HG03460 (cell line): ENCODE results near the gene GBP4.
"Not testable (repeated sequence)": the region's sequence is repeated elsewhere in the genome, so short reads cannot be mapped to it uniquely, and the experiment has no call there.

ENCODE experiments used
- ATAC-seq: cut with Tn5 transposase; IDR thresholded peaks from one replicate; pipeline ENCODE4 v1.9.1; 2021; ENCODE audit not compliant: unreplicated experiment

Gene GBP4, protein sequence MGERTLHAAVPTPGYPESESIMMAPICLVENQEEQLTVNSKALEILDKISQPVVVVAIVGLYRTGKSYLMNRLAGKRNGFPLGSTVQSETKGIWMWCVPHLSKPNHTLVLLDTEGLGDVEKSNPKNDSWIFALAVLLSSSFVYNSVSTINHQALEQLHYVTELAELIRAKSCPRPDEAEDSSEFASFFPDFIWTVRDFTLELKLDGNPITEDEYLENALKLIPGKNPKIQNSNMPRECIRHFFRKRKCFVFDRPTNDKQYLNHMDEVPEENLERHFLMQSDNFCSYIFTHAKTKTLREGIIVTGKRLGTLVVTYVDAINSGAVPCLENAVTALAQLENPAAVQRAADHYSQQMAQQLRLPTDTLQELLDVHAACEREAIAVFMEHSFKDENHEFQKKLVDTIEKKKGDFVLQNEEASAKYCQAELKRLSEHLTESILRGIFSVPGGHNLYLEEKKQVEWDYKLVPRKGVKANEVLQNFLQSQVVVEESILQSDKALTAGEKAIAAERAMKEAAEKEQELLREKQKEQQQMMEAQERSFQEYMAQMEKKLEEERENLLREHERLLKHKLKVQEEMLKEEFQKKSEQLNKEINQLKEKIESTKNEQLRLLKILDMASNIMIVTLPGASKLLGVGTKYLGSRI

DNA sequence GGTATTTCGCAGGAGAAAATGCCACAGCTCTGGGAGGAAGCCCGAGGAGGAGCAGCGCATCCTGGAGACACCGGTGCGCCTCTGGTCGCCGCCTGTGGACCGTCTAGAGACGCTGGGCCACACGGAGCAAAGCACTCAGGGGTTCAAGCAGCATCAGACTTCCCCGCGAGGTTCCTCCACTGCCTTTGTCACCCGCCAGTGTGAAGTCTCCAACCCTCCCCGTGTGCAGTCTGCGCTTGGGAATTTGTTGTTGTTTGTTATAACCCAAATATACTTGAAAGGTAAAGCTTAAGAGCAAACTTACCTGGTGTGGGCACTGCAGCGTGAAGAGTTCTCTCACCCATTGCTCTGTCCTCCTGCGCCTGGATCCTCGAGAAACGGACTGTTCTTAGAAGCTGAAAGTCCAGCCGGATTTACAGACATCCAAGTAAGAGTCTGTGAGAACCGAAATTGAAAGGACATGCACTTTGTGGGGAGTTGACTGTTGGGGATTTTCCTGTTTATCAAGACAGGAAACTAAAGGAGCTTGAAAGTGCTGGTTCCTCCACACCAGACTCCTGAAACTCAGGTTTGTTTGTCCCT is at the start of gene GBP4:
GBP4 (minus strand) TSS at position 452 of the 582 bp plus-strand sequence; CDS start at position 344, 108 bp downstream.
- peak; percentile 46 for ATAC-seq

DNA sequence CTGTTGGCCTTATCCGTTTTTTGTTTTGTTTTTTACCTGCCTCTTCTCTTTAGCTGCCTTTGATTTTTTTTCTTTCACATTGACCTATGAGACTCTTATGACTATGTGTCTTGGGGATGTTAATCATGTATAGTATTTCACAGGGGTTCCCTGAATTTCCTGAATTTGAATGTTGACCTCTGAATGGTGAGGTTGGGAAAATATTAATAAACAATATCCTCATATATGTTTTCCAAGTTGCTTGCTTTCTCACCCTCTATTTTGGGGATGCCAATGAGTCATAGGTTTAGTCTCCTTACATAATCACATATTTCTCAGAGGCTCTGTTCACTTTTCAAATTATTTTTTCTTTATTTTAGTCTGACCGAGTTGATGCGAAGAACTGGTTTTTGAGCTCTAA is 44.3 kb upstream of the GBP4 start:
- no peak for ATAC-seq

DNA sequence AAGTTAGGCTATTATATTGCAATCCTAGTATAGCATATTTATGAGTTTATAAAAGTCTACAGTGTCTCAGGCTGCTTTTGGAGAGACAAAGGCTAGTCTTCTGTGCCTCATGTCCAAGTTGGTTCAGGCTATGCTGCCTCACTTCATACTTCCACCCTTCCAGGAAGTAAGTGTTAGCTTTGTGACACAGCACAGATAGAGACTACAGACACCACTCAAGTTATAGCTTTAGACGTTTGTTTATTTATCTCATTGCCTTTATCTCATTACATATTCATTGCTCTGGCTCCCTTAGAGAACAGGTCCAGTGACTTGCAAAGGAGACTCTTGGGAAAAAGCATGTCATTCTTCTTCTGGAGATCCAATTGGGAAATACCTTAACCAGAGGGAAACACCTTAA is 22.6 kb upstream of the GBP4 start:
- ATAC-seq: no peak

DNA sequence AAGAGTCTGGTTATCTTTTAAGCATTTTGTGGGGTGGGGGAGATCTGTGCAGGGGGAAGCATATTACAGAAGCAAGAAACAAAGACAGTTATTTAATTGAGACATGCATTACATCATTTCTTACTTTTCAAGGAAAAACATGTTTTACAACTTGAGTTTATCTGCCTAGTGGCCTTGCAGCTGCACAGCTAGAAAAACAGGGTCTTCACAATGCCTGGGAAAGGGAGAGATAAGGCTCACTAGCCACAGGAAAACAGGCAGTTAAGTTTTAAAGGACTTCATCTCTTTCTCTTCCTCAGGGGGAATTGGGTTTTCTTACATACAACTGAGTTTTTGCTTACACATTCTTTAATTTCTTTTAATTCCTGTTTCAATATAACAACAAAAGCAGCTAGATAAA is 21.1 kb upstream of the GBP4 start:
- not testable (repeated sequence) for ATAC-seq

DNA sequence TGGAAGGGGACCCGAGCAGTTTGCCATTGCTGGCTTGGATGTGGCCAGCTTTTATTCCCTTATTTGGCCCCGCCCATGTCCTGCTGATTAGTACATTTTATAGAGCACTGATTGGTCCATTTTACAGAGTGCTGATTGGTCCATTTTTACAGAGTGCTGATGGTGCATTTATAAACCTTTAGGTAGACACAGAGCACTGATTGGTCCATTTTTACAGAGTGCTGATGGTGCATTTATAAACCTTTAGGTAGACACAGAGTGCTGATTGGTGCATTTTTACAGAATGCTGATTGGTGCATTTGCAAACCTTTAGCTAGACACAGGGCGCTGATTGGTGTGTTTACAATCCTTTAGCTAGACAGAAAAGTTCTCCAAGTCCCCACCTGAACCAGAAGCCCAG is 20.2 kb upstream of the GBP4 start:
- not testable (repeated sequence) for ATAC-seq

DNA sequence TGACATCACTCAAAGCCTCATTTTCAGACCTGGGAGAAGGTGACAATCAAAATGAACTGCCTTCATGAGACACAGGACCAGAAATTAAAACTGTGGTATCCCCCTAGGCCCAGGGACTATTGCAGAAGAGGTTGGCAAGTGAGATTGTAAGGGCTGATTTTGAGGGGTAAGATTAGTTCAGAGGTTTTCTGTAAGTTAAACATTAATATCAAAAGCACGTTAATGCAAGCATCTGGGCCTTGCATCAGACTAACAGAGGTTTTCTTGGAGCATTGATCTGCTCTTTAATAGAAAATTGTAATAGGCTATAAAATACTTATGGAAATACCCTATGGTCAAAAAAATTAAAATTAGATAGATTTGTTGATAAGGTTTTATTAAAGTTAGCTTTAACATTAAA is 14.6 kb upstream of the GBP4 start:
- ATAC-seq: no peak

DNA sequence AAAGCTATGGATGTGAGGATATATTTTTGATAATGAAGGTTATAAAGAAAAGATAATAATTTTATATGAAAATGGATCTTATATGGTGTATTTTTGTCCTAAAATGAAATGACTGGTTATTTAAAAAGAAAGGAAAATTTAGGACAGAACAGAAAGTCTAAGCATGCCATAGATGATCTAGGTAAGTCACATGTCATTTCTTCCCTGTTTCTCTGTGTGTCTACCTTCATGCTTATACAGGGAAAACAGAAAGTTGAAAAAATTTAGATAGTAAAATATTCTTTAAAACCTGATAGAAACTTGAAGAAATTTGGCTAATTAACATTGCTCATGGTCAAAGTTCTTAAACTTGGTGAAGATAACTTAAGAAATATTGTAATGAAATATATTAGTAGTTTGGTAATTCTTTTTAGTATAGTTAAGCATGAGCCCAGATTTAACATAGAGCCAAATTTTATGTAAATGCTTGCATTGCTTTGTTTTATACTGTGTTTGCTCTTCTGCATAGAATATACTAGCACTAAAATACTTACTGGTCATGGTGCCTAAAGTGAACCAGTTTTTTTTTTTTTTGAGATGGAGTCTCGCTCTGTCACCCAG is 12.4 kb upstream of the GBP4 start:
- no peak for ATAC-seq

DNA sequence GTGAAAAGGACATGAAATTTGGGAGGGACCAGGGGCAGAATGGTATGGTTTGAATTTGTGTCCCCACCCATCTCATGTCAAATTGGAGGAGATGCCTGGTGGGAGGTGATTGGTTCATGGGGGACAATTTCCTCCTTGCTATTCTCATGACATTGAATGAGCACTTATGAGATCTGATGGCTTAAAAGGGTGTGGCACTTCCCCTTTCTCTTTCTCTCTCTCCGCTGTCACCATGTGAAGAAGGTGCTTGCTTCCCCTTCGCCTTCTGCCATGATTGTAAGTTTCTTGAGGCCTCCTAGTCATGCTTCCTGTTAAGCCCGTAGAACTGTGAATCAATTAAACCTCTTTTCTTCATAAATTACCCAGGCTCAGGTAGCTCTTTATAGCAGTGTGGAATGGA is 7.6 kb upstream of the GBP4 start:
- ATAC-seq: no peak

DNA sequence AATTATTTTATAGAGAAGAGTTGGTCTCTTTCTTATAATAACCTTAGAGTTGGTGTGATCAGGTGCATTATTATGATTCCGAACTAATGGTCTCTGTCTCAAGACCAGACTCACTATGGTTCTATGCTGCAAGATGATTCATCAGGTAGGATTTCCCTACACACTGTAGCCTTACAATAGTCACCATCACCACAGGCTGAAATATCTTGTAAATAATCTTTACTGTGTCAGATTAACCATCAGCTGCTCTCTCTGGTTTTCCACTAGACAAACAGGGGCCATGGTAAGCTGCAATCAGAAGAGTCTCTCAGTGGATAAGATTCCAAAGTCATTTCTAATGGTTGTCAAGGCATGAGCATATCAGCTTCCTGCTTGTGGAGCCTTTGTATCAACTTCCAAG is 4.4 kb upstream of the GBP4 start:
- no peak for ATAC-seq

DNA sequence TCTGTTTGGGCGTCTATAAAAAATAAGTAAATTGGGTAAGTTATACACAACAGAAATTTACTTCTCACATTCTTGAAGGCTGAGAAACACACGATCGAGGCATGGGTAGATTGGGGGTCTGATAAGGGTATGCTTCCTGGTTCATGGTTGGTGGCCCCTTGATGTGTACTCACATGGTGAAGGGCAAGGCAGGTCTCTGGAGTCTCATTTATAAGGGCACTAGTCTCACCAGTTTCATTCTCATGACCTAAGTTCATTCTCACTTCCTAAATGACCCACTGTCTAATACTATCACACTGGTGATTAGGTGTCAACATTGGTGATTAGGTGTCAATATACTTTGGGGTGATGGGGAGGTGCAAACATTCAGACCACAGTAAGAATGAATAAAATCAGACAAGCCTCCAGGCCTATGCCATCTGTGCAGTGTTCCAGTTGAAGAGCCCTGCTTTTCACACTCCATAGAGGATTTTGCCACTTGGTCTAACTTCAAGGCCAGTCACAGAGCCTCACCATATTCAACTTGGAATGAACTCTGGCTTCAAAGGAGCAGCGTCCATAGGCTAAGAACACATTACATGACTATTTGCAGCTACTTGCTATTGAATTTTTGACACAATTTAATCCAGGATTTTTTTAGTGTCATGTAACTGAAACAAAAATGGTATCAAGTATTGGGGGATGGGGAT is 2.5 kb upstream of the GBP4 start:
- ATAC-seq: peak; percentile 79

DNA sequence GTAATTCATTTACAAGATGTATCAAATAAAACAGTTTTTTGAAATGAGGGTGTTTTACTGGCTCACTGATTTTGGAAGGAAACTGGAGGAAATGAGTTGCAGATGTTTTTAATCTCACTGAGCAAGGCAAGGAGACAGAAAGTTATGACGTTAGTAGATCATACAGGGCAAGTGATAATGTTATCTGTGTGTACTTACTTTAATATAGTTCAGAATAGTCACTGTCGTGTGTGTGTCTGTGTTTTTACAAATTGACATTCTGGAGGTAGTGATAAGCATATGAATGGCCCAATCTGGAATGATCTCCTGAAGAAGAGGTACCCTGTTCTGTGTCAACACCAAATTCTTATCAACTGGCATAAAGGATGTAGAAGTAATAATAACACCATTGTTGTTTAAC is 1.9 kb upstream of the GBP4 start:
- no peak for ATAC-seq

DNA sequence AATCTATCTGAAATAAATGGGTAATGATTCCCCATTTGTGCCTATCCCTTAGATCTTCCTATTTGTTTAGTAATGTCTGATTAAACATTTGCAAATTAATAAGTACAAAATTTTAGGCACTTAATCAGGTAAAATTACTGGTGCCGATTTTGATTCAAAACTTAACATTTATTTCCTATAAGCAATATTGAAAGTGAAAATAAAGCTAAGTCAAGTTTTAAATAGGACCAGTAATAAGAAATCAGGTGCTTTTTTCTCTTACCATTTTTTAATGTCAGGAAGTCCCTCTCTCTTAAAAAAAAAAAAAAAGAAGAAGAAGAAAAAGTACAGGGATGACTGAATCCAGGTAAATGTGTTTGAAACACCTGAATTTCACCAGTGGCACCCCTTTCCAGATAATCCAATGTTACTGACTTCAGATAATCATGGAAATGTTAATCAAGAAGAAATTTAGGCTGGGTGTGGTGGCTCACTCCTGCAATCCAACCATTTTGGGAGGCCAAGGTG is 836 bp upstream of the GBP4 start:
- ATAC-seq: no peak

DNA sequence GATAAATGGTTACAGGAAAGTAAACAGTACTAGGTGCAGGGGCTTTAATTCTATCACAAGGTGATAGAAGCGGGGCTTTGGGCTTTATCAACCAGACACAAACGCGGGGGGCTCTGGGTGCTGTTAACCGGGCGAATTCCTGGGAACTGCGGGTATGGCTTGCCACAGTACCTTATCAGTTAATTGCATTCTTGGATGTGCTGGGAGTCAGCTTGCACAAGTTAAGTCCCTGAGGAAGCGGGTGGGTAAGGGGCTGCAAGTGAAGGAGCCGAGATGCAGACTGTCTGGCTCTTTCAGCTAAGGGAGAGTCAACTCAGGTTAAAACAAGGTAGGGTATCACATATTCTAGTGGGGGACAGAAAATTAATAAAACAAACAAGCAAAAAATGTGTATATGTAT is 661 bp downstream of the GBP4 start:
- ATAC-seq: no peak

DNA sequence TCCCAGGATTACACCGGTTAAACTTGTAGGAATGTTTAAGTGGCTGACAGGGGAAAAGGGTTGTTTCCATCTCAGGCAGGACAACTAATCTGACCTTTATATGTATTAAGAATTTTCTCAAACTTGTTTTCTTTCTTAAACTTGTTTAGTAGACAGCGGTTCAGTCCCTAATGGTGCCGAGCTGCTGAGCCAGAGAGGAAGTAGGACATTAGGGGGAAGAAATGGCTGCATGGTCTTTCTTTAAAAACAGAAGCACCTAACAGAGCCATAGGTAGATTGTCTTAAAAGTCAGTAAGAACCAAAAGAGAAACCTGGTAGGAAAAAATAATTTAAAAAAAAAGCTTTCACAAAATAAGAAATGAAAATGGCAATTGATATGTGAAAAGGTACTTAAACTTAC is 3.3 kb downstream of the GBP4 start:
- ATAC-seq: no peak

DNA sequence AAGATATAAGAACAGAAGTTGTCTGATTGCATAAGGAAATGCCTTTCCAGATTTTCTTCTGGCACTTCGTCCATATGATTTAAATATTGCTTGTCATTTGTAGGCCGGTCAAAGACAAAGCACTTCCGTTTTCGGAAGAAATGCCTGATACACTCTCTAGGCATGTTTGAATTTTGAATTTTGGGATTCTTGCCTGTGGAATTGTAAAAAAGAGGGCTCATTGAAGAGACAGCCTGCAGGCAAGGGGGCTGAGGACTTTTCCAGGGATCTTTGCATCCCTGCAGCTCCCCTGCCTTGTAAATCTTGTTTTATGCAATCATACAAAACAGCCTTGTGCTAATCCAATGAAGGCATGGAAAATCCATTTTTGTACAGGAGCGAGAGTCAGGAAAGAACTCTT is 7.4 kb downstream of the GBP4 start:
- ATAC-seq: no peak

DNA sequence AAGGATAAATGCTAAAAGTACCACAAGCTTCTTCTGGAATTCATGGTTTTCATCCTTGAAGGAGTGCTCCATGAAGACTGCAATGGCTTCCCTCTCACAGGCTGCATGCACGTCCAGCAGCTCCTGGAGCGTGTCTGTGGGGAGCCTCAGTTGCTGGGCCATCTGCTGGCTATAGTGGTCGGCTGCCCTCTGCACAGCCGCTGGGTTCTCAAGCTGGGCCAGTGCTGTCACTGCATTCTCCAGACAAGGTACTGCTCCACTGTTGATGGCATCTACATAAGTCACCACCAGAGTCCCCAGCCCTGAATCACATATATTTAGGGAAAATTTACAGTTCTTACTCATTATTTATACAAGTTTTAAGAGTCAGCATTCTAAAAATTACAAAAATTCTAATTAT is 8.7 kb downstream of the GBP4 start:
- no peak for ATAC-seq

DNA sequence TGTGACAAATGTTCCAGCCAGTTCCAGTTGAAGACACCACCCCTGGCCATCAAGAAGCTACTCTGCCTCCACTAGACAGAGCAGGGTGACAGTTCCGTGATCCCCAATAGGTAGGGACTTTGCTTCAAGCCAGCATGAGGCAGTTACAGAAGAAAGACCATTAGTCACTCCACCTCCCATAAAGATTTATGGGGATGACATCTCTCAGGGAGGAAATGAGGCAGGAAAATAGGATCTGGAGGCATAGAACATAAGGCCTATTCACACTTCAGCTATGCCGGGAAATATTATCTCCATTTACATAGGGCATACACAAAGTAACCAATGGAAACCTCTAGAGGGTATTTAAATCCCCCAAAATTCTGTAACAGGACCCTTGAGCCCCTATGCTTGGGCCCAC is 19.4 kb downstream of the GBP4 start:
- no peak for ATAC-seq

DNA sequence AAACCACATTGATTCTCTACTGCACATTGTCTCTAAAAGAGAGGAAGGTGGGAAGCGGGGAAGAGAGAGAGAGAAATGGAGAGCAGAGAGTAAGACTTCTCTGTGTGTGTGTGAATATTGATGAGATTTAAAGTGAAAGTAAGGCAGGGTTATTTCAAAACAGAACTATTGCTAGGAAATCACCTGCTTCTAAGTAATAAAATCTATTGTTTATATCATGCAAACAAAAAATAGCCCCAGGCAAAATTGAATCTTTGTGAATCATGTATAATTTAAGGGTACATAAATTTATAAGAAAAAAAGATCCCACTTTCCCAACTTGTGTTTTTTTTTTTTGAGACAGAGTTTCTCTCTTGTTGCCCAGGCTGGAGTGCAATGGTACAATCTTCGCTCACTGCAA is 21.8 kb downstream of the GBP4 start:
- no peak for ATAC-seq

DNA sequence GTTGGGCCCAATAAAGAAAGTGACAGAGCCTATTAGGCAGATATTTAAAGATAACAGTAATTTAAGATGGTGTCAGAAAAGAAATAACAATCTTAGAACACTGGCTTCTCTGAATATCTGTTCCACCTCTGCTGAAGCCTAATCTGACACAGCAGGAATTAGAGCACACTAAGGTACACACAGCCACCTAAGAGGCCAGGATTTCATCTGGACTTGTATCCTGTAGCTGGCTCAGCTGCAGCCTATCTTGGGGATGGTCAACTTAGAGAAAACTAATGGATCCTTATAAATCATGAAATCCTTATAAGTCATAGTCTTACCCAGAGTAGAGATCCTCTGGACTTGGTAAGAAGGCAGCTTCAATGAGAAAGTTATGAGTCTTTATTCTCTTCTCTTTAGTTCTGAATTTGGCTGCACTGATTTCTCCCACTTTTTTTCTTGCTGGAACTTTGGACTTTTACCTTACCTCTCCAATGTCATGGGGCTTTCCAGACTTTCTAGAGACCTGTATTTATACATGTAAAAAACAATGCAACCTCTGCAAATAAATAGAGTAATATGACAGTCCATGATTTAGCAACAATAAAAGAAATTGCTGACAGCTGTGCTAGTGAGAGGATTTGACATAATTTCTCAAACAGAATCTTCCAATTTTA is 23.0 kb downstream of the GBP4 start, which contains the start of gene GBP7:
GBP7 (minus strand) TSS at position 403 of the 656 bp plus-strand sequence. CDS start 4,068 bp downstream, outside the sequence.
- no peak for ATAC-seq

DNA sequence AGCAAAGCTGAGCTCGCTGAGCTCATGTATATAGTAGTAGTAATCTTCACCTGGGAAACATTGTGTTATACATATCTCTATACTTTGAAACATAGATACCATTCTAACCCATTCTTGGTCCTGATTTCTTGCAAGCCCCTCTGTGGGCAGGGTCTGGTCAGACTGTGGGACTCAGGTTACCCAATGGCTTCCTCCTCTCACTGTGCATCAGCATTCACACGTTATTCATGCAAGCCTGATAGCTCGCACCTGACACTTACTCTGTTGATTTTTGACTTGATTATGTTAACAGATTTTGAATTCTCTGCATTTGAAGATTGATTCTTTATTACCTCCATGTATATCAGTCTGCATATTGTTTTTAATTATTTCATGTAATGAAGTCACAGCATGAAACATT is 24.3 kb downstream of the GBP4 start:
- ATAC-seq: no peak
